Right lobe of liver (tissue), 4 donors: Measurements from ENCODE around the gene TMOD4.

ENCODE experiments used
- POLR2A ChIP-seq: fragments of 450-650 bp; IDR thresholded peaks from one replicate; pipeline ENCODE4 v1.6.1; 2017; ENCODE audit warnings: antibody characterized with exemption, mild to moderate bottlenecking
- TF ChIP-seq, protein P1 (sequence below), 4 donors: fragments of 200-600 bp in 3 of 4; fragments of 450-650 bp in 1 of 4; IDR thresholded peaks; one replicate each; pipeline versions ENCODE4 v1.5.1 to v1.8.0; 2016 to 2022; ENCODE audit warnings: antibody characterized with exemption in 4 of 4, mild to moderate bottlenecking in 2 of 4
- donor health status: DM: no; HTN: no; CAD: no.
- donor health status: DM: no; HTN: no; CAD: no.
- donor health status: DM: no; HTN: yes; CAD: no.

DNA sequence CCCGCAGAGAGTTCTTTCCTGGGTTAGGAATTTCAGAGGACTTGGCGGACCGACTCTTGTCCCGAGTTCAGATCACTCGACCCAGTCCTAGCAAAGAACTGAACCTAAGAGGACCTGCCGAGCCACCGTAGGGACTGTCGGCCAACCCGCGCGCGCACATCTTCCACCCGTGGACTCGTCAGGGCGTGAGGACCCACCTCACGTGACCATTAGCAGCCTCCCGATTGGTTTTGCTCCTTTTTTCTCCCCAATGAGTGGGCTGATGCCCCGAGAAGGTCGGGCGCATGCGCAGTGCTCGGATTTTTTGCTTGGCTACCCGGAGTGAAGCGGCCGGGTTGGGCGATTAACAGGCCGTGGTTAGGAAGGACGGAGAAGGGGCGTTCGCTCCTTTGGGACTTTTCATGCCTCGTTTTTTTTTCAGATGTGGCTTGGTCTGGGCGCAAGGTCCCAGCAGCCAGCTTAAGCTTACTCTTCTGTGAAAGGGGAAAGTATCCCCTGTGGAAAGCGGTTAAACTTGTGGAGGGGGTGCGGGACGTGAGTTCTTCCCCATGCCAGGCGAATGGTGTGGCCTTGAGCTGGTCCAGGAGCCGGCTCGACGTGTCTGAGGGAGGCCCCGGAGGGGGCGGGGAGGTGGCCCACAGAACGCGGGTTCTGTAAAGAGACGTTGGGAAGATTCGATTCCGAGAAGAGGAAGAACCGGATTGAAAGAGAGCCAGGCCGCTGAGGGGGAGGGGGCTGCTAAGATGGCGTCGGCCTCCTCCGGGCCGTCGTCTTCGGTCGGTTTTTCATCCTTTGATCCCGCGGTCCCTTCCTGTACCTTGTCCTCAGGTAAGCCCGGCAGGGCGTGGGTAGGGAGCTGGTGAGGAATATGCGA, 22.7 kb upstream of the TMOD4 start, which contains the start of gene PIP5K1A:
- TF ChIP-seq, protein P1, sequence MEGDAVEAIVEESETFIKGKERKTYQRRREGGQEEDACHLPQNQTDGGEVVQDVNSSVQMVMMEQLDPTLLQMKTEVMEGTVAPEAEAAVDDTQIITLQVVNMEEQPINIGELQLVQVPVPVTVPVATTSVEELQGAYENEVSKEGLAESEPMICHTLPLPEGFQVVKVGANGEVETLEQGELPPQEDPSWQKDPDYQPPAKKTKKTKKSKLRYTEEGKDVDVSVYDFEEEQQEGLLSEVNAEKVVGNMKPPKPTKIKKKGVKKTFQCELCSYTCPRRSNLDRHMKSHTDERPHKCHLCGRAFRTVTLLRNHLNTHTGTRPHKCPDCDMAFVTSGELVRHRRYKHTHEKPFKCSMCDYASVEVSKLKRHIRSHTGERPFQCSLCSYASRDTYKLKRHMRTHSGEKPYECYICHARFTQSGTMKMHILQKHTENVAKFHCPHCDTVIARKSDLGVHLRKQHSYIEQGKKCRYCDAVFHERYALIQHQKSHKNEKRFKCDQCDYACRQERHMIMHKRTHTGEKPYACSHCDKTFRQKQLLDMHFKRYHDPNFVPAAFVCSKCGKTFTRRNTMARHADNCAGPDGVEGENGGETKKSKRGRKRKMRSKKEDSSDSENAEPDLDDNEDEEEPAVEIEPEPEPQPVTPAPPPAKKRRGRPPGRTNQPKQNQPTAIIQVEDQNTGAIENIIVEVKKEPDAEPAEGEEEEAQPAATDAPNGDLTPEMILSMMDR (IDR thresholded peaks at IDR 0.05) = no peak
- peak; percentile 77 for TF ChIP-seq POLR2A
